ENCODE measurements around the gene FLNC. TPM values are rescaled to one million over a fixed set of nuclear protein-coding genes. Genes with fewer than 3 reads are reported as not detected.

FLNC gene
- total and polyA plus RNA-seq, 9 of the 15 experiments (the other 6 are each of a cell fraction or from before 2014, with no cell fraction given), result 0.90 to 155 (median 28.8) TPM

- TF ChIP-seq RFX5 (IDR thresholded peaks at IDR 0.05; ENCODE audit: low read depth, low read length) (no peak), KDM5B (IDR thresholded peaks at IDR 0.05; ENCODE audit: insufficient replicate concordance, low read depth, low read length) (no peak), ZNF668 (CRISPR knock-in tag; IDR thresholded peaks at IDR 0.05) (no peak), ZNF384 (IDR thresholded peaks at IDR 0.05; ENCODE audit: low read depth, low read length) (no peak), CAMTA2 (CRISPR knock-in tag; conservative IDR thresholded peaks at IDR 0.05) (no peak), KAT7 (CRISPR knock-in tag; IDR thresholded peaks at IDR 0.05; ENCODE audit: borderline replicate concordance) (no peak), JUNB (CRISPR knock-in tag; conservative IDR thresholded peaks at IDR 0.05) (no peak), BRF1 (IDR thresholded peaks at IDR 0.05; ENCODE audit: borderline replicate concordance, extremely low read depth, insufficient read length) (no peak), KLF13 (tag; IDR thresholded peaks at IDR 0.05; ENCODE audit: borderline replicate concordance, low read depth) (no peak), E2F6 (IDR thresholded peaks at IDR 0.05; ENCODE audit: borderline replicate concordance in 1 of 2, extremely low read depth in 1 of 2, insufficient read depth in 1 of 2, insufficient read length in 1 of 2, low read depth in 1 of 2, low read length in 1 of 2, poor library complexity in 1 of 2, severe bottlenecking in 1 of 2) (no peak), TGIF2 (CRISPR knock-in tag; IDR thresholded peaks at IDR 0.05) (no peak), ETS2 (tag; IDR thresholded peaks at IDR 0.05; ENCODE audit: borderline replicate concordance, poor library complexity, severe bottlenecking) (no peak), RNF2 (IDR thresholded peaks at IDR 0.05) (no peak), NFIX (CRISPR knock-in tag; IDR thresholded peaks at IDR 0.05; ENCODE audit: low read depth) (no peak), IRF2 (CRISPR knock-in tag; IDR thresholded peaks at IDR 0.05) (no peak), POLR2B (IDR thresholded peaks at IDR 0.05; ENCODE audit: low read depth, partially characterized antibody) (no peak), NR2F6 (CRISPR knock-in tag; IDR thresholded peaks at IDR 0.05) (no peak), HNRNPUL1 (IDR thresholded peaks at IDR 0.05; ENCODE audit: low read length) (no peak)
- TF ChIP-seq, protein P1, sequence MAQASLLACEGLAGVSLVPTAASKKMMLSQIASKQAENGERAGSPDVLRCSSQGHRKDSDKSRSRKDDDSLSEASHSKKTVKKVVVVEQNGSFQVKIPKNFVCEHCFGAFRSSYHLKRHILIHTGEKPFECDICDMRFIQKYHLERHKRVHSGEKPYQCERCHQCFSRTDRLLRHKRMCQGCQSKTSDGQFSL (CRISPR knock-in tag; IDR thresholded peaks at IDR 0.05), result no peak
- TF ChIP-seq, protein P1 (tag; IDR thresholded peaks at IDR 0.05), result no peak
- TF ChIP-seq, protein P2, sequence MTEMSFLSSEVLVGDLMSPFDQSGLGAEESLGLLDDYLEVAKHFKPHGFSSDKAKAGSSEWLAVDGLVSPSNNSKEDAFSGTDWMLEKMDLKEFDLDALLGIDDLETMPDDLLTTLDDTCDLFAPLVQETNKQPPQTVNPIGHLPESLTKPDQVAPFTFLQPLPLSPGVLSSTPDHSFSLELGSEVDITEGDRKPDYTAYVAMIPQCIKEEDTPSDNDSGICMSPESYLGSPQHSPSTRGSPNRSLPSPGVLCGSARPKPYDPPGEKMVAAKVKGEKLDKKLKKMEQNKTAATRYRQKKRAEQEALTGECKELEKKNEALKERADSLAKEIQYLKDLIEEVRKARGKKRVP (CRISPR knock-in tag; IDR thresholded peaks at IDR 0.05), result no peak
These were observed 74.4 kb downstream of the FLNC start (continued) for GRCh38 chr7:128904381-128905197.
